DMS 273 (cell line): ENCODE measurements around the gene GPX8.

ENCODE experiments used
- DNase-seq: peaks from one replicate; lab custom pipeline; 2025; ENCODE audit not compliant: unreplicated experiment; lab: John Stamatoyannopoulos, UW

The GPX8 gene

DNA sequence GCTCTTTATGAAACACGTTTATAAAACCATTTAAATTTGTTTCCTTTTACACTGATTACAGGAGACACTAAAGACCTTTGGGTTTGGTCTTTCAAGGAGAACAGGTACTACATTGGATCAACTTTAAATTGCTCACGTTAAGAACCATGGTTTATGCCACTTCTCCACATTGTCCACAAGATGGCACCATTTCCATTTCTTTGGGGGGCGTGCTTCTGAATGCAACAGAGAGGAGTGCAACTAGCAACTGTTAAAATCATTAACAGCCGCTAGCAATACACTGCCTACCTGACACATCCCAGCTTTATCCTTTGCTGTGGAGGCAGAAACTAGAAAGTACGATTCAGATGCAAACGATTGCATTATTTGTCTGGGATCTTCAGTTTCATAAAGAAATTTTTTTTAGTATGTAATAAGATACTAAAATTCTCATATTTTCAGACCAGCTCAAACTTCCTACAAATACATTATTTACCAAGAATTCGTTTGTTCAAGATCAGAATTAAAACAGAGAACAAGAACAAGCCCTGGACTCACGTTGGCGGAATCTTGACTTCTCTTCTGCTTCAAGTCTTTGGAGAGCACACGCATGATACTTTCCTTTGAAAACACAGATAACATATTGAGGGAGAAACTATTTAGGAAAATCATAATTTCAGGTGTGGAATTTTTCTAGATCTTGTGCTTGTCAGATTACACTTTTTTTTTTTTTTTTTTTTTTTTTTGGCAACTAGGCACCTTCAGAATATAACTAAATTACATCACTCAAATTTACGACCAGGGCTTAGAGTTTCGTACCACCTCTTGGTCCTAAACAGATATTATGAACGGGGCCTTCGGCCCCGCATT lies 12.3 kb downstream of the GPX8 start:
- DNase-seq, result peak; percentile 94

DNA sequence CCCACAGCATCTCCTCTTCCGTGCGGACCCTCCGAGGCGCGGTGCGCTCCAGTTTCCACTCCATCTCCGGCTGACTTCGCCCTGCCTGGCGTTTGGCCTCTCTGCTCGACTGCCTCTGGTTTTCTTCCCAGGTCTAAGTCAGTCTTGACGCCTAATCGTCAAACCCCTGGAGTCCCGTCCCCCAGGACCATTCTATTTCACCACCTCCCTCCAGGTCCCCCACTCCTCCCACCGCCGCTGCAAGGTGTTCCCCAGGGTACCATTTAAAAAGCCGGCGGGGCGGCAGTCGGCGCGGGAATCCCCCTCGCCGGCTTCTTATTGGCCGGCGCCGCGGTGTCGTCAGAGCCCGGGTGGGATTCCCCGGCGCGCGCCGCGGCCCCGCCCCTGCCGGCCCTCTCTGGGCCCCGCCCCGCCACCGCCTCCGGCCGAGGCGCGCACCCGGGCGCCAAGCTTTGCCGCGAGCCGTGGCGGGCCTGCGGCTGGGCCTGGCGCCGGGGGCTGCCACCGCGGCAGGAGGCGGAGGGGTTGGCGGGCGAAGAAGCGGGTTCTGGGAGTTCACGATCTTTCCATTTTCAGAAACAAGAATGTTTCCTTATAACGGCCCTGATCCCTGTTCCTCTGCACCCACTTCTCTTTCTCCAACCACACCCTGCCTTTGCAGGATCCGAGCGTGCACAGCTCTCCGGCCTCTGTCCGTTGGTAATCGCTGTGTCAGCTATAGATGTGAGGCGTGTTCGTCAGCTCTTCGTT lies 13.1 kb downstream of the GPX8 start, which contains the start of gene CDC20B:
Gene CDC20B (minus strand): TSS at position 241 of the 750 bp plus-strand sequence. CDS start 177 bp downstream, at position 64.
- peak; percentile 95 for DNase-seq

DNA sequence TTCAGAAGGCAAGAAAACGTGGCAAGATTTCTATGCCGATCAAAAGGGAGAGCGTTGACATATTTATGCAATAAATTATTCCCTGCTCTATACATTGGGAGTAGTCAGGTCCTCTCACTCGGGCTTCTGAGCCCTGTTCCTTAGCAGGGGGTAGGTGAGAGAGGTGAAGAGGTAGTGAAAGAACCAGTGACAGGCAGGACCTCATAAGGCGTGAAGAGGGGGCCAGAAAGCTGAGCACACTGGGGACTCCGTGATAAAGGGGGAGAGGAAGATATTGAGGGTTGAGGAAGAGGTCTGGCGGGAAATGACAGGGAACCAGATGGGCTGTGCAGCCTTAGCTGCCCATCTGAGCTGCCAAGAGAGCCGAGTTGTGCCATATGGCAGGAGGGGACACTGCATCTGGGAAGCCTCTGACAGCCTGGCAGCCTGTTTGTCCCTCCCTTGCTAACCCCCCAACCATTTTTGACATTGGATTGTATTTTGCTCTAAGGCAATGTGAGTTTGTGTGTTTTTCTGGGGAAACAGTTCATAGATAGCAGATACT lies 13.8 kb downstream of the GPX8 start:
- DNase-seq, result peak; percentile 92

DNA sequence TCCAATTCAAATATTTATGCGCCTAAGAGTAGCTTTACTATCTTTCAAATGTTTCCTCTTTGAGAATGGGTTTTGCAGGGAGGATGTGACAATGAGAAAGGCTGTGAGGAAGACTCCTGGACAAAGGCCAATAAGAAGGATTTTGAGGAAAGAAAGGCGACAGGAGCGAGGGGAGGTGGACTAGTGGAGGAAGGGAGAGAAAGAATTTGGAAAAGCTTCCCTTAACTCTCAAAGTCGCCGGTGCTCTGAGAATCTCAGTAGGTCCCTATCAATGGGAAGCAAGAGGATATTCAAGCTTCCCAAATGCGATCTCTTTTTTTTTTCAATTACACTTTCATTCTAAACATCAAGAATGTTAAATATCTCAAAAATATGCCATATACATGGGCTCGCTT lies 15.8 kb downstream of the GPX8 start:
- DNase-seq, result no peak

DNA sequence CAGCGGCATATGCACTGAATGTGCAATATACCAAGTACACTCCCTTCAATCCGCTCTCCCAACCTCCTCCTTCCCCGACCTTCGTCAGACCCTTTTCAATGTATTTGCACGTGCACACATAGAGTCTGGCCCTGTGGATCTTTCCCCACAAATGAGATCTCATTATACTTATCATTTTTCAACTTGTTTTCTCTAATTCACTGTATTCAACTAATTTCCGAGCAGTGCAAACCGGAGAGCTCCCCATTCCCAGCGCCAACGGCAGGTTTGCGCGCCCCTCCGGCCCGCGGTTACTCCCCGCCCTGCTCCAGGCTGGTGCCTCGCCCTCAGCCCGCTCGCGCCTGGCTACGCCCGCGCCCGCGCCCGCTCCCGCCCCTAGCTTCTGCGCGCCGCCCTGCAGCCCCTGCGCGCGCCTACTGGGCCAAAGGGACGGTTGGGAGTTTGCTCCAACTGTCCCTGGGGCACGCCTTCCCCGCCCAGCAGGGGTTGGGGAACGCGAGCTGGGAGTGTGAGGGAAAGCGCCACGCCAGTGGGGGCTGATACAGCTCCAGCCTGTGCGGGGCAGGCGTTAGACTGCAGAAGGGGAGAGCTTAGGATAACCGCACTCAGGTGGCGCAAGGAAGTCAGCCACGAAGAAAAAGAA lies 16.3 kb downstream of the GPX8 start:
- peak; percentile 94 for DNase-seq

DNA sequence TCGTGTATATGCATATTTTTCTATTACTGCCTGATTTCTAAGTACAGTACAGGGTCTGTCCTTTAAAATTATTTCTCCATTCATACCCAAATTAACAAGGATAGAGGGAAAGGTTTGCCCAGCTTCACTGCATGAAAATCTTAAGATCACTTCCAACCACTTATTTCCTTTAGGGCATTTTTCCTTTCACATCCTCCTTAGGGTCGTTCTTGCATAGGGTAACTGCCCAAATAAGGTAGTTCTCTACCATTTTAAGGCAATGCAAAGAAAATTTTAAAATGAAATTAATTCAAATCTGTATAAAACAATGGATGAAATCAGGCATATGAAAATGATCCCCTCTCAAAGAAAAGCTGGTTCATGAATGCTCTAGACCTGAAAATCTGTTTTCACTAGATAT lies 17.1 kb downstream of the GPX8 start:
- DNase-seq, result no peak

DNA sequence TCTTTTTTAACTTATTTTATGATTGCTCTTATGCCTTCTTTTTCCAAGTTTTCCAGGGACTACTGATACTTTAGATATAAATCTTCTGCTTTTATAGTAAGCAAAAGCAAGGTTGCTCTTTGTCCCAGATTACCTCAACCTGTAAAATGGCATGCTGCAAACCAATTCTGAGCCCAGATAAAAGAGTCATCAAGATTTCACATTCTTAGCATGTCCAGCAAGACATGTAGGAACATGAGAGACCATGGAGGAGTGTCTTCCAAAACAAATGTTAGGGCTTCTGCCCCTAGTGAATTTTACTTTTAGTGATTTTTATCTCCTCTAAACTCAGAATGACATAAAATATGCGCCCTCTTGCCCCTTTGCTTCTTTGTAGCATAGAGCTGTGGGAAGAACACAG lies 20.0 kb downstream of the GPX8 start:
- no peak for DNase-seq

DNA sequence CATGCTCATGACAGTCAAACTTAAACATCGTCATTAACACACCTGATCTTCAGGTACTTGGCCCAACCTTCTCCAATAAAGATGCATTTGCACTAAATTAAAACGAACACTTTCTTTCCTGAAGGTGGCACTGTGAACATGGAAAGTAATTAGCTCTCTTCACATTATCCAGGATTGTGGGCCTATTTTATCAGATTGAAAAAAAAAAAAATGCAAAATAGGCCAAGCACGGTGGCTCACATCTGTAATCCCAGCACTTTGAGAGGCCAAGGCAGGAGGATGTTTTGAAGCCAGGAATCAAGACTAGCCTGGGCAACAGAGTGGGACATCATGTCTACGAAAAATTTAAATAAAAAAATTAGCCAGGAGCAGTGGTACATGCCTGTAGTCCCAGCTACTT lies 27.4 kb downstream of the GPX8 start:
- peak; percentile 62 for DNase-seq

DNA sequence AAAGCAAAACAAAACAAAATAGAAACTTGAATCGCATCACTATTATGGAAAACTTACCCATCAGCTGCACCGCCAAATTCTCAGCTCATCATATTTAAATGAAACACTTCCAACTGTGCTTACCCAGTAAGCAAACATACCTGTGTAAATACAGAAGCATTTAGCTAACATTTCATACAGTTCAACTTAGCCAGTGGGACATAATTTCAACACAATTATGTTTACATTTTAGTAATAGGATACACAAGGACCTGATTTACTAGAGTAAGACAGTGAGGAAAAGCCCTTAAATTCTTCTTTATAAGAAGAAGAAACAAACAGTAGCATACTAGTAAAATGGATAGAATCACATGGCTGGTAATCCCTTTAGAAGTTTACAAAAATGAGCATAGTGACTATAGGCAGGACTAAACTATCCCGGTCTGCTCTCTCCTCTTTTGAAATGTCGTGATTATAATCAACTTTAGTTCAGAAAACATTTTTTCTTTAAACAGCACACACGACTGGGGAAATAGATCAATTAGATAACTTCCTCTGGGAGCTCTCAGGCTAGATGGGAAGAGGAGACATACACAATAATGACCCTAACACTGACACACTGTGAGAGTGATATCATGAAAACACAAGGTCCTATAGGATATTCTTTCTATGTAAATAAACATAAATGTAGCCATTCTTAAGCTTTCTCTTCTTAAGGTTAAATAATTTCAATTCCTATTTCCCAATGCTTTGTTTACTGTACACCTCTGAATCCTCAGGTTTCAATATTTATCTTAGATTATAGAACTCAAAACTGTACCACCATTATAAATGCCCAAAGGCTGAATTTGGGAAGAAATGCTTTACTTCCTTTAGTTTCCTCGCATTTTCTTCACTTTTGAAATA lies 28.9 kb downstream of the GPX8 start:
- no peak for DNase-seq

DNA sequence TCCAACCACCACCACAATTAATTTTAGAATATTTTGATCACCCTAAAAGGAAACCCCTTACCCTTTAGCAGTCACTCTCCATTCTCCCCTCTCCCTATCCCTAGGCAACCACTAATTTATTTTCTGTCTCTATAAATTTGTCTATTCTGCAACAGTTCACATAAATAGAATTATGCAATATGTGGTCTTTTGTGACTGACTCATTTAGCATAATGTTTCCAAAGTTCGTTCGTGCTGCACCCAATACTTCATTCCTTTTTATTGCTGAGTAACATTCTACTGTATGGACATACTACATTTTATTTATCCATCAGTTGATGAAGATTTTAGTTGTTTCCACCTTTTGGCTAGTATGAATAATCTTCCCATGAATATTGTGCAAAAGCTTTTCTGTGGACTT lies 31.2 kb downstream of the GPX8 start:
- no peak for DNase-seq

DNA sequence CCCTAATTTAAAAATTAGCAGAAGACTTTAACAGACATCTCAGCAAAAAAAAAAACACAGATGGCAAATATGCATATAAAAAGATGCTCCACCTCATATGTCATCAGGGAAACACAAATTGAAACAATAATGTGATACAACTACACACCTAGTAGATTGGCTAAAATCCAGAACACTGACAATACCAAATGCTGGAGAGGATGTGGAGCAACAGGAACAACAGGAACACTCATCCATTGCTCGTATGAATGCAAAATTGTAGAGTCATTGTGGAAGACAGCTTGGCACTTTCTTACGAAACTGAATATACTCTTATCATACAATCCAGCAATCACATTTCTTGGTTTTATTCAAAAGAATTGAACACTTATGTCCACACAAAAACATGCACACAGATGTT lies 45.0 kb downstream of the GPX8 start:
- DNase-seq, result no peak

DNA sequence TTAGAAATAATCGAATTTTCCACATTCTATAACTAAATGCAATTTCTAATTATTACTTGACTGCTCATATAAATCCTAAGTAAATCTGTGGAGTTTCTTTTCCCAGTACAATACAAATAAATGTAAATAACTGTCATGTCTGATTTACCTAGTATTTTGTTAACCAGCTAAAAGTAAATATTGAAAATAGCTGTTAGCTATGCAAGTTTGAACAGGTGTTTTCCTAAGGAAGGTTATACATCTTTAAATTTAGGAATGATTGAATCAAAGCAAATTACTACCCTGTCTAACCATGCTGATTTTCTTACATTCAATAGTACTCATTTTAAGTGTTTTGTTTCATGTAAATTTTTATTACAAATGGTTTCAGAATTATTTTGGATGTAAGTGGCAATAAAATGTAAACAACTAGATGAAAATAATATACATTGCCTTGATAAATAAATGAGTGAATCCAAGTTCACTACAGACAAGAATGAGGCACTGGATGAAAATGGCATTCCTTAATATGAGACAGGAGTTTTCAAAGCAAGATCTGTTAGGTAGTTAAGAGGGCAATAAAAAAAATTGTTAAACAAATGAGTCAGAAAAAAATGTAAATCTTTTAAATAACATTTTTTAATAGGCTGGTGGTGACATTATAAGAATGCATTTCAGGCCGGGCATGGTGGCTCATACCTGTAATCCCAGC lies 51.4 kb downstream of the GPX8 start:
- DNase-seq, result no peak
